GF-D8 (cell line): Measurements from ENCODE around the gene TVP23C.

ENCODE experiments used
- DNase-seq: peaks from one replicate; lab custom pipeline; 2025; lab: John Stamatoyannopoulos, UW

TVP23C gene

DNA sequence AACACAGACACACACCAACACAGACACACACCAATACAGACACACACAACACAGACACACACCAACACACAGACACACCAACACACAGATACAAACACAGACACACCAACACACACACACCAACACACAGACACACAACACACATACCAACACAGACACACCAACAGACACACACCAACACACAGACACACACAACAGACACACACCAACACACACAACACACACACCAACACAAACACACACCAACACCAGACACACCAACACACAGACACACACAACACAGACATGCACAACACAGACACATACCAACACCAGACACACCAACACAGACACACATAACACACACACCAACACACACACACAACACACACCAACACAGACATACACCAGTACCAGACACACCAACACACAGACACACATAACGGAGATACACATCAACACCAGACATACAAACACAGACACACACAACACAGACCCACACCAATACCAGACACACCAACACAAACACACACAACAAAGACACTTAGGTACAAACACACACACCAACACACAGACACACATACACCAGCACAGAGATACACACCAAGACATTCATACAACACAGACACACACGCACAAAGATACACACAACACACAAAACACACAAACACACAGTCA is 98.1 kb downstream of the TVP23C start:
- DNase-seq: no peak

DNA sequence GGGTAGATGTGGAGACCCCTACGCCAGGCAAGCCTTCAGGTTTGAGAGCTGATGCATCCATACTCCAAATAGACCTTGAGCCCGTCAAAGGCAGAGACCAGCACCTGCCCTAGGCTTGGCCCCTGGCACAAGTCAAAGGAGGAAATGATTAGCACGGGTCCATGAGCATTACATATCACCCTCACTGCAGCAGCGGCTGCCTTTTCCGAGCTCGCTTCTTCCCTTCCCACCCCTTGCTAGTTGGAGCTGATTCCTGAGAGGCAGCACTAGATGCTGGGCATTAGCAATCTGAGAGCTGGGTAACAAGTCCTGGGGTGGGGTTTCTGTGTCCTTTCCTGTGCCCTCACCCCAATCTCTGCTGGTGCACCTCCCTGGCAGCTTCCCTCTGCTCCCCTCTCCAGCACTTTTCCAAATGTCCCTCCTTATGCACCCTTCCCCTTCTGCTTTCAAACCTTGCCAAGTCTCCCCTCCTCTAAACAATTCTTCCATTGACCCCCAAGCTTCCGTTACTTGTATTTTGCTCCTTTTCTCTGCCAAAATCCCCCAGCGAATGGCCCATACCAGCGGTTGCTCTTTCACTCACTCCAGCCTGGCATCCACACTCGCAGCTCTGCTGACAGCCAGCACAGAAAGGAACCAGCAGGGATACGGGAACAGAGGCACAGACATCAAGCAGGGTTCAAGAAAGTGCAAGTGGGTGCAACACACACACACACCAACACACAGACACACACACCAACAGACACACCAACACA is 98.9 kb downstream of the TVP23C start:
- no peak for DNase-seq

DNA sequence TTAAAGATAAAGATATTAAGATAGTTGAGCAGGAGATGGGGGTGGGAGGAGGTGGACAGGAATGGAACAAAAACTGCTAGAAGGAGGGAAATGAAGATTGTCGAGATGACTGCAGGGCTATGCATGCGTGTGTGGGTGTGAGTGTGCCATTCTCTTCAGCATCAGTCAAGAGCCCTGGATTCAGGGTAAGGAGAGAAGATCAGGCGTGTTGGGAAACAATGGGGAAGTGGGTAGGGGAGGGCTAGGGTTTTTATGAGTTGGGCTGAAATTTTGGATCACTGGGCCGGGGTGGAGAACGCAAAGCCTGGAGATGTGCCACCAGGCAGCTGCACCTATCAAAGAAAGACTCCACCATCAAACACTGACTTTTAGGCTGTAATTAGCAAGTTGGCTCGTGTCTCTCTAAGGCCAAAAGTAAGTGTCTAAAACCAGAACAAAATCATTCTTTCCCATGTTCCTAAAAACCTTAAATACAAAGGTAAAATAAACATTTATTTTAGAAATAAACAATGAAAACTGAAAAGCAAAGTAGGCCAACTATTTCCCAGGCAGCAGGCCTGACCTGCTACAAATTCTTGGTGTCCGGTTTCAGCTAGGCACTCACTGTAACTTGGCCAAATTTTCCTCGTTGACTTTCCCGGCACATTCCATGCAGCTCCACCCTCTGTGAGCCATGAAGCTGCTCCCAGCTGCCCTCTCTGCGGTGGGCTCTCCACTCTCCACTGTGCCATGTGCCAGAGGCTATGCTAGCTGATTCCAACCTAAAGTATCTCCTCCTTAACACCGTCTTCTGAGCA is 100.1 kb downstream of the TVP23C start:
- no peak for DNase-seq

DNA sequence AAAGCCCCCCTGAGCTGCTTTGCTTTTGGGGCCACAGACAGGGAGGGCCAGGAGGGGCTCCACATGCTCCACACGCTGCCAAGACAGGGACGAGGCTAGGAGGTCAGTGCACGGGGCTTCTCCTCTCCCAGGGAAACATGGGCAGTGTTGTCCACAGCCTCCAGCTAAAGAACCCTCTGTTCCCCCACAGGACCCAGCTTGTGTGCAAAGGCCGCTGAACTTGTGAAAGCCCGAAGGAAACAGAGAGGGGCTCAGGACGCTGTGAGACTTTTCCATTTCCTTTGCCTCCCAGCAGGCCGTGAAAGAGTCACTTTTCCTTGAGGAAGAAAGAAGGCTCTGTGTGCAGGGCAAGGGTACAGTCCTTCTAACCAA is 105.6 kb downstream of the TVP23C start:
- no peak for DNase-seq

DNA sequence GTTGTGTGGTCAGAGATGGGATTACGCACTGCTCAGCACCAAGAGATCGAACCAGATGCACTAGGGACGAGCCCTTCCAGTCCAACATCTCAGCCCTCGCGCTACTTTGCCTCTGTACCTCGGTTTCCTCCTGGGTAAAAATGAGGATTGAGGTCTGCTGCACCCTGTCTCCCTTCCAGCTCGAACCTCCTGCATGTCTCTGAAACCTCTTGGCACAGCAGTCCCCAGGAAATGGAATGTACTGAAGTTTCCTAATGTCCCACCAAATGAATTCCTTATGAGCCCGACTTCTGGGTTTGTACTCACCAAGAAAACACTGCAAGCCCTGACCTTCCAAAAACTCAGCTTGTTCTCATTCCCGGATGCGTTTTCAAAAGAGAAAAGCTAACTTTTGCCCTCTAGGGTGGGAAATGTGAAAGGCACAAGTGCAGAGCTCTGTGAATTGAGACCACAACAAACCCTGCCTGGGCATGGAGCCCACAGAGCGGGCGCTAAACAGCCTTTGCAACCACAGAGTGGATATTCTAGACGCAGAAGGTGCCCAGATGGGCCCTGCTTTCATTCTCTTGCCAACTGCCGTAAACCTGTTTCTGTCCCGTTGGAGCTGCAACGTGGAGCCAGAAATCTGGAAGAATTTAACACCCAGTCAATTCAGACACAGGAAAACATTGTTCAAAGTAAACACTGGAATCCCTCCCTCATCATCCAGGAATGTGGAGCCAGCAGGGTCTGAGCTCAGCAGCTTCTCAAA is 106.1 kb downstream of the TVP23C start:
- DNase-seq: no peak

DNA sequence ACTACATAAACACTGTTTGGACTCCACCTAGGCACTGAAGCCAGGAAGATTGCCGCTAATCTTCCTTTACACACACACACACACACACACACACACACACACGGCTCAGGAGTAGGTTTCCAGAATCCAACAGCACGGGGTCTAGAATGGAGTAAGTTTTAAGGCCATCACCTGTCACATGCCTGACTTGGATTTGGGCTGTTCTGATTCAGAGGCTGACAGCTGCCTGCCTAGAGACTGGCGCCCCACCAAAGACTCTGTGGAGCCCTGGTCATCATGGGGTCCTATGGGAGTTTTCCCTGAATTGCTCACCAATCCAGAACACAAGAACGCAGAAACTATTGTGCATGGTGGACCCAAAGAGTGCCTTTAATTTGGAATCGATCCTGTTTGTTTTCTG is 106.8 kb downstream of the TVP23C start:
- no peak for DNase-seq

DNA sequence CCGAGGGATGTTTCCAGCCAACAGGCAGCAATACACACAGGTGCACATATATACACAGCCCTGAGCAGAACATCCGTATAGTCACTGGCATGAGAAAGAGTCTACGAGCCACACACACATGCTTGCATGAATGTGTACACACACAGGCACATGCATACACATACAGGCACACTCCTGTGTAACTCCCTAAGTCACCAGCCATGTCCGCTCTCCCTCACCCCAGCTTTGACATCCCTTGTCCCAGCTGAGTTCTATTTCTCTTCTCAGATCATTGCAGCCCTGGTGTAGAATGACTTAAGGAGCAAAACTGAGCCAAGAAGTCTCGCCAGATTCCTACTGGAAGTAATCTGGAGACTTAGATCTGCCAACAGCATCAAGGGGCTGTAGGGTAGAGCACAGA is 108.9 kb downstream of the TVP23C start:
- DNase-seq: no peak

DNA sequence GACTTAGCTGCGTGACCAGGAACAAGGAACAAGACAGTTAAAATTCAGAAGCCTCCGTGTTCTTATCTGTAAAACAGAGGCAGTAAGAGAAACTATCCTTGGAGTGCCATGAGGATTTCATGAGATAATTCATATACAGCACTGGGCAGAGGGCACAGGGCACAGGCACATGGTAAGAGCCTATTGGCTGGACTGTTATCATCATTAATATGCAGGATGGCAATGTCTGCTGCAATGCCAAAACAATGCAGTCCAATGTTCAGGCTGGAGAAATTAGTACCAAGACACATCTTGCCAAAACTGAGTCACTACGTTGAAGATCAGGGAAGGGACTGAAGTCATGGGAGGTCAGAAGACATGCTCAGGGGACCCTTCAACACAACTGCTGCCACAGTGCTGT is 109.5 kb downstream of the TVP23C start:
- no peak for DNase-seq

DNA sequence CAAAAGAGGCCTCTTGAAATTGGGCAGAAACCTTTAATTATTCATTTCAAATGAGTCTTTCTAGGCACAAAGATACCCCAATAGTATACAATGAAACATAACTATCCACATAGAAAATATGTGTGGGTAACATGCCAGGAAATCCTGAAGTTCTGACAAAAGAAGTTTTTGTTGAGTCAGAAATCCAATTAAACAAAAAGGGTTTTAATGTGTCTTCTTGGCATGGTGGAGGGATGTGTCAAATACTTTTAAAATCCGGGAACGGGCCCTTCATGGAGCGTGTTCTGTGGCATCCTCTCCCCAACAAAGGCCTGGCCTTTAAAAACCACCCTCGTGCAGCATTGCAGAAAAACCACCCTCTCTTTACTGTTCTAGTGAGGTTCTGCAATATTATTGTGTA is 110.0 kb downstream of the TVP23C start:
- no peak for DNase-seq

DNA sequence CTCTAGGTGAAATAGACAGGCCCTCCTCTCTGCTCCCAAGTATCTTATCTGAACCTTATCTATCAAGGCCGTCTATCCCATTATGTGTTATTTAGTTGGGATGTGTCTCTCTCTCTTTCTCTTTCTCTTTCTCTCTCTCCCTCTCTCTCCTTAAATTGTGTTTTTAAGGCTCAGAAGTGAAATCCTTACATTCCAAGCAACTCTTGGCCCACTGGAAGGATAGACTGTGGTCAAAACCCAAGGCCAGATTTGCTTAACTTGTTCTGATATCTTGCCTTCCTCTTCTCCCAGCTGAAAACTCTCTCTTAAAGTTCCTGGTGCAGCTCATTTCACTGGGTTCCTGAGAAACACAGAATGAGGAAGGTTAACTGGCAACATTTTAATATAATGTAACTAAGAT is 110.5 kb downstream of the TVP23C start:
- no peak for DNase-seq
